Forelimb muscle (tissue), 1 donor: ENCODE data around the gene ZIC4. TPM values are rescaled to one million over a fixed set of nuclear protein-coding genes. Genes with fewer than 3 reads are reported as not detected.

Source experiments
- DNase-seq: peaks from one replicate; pipeline ENCODE4 v3.0.0-alpha.2; 2013; ENCODE audit warnings: low read depth
- polyA plus RNA-seq: library from polyadenylated mRNA; unstranded; fragments of 120-200 nt; gene quantifications from one replicate; pipeline ENCODE4 v1.2.1, GENCODE V29; 2013; ENCODE audit not compliant: insufficient read length

The ZIC4 gene
- polyA plus RNA-seq = 8.5 TPM

- no peak for DNase-seq
These were observed at the start of gene ZIC4 for GRCh38 chr3:147406028-147406931. ZIC4 (minus strand) TSS chr3:147406543; CDS start chr3:147402797, 3,746 bp downstream.

GRCh38 chr3:147449669-147450068 lies 43.3 kb upstream of the ZIC4 start:
- no peak for DNase-seq

DNA sequence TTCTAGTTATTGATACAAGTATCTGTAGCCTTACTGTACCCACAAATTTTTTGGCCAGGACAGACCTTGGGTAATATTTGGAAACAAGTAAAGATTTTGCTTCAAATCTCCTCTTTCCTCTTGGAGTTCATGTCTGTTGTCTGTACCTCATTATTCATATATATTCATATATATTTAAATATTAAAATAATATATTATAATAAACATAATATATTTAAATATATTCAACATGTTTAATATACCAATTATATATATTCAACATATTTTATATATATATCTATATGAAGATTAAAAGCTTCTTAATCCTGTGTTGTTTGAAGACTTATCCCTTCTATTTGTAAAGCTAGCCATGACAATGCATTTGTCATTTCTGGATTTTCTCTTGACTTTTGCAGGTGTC lies 40.9 kb upstream of the ZIC4 start:
- DNase-seq = no peak

DNA sequence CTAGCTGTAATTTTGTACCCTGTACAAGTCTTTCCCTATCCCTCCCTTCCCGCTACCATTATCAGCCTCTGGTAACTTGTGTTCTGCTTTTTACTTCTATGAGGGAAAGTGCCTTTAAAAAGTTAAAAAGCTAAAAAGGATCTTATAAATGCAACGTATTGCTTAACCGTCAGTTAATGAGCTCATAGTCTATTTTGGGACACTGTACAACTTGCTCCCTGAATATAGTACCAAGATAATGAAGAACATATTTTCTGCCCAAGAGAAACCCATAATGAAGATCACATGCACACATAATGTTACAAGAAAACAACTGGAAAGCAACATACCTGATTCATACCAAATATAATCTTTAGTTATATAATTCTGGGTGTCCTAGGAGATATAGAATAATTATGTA lies 25.4 kb upstream of the ZIC4 start:
- DNase-seq = no peak

GRCh38 chr3:147428754-147429153 lies 22.4 kb upstream of the ZIC4 start:
- no peak for DNase-seq

- no peak for DNase-seq
These were observed 22.0 kb upstream of the ZIC4 start for GRCh38 chr3:147428326-147428725.

GRCh38 chr3:147427746-147428145 lies 21.4 kb upstream of the ZIC4 start:
- no peak for DNase-seq

GRCh38 chr3:147426931-147427330 lies 20.6 kb upstream of the ZIC4 start:
- DNase-seq = no peak

- DNase-seq = no peak
These were observed 19.1 kb upstream of the ZIC4 start for GRCh38 chr3:147425388-147425850.

GRCh38 chr3:147424581-147425387 lies 18.4 kb upstream of the ZIC4 start:
- DNase-seq = no peak

- DNase-seq = no peak
These were observed 17.6 kb upstream of the ZIC4 start for GRCh38 chr3:147423798-147424580.

GRCh38 chr3:147423537-147423797 lies 17.1 kb upstream of the ZIC4 start:
- no peak for DNase-seq

GRCh38 chr3:147422601-147423536 lies 16.5 kb upstream of the ZIC4 start:
- no peak for DNase-seq

GRCh38 chr3:147422196-147422595 lies 15.9 kb upstream of the ZIC4 start:
- no peak for DNase-seq

GRCh38 chr3:147421184-147421912 lies 15.0 kb upstream of the ZIC4 start:
- DNase-seq = no peak

GRCh38 chr3:147420353-147421183 lies 14.2 kb upstream of the ZIC4 start:
- DNase-seq = no peak

- no peak for DNase-seq
These were observed 13.5 kb upstream of the ZIC4 start for GRCh38 chr3:147419781-147420224.

GRCh38 chr3:147418808-147419701 lies 12.7 kb upstream of the ZIC4 start:
- peak; percentile 50 for DNase-seq
